ENCODE results near the gene MEGF6.

The MEGF6 gene

GRCh38 chr1:3533067-3534048, 78.0 kb downstream of the MEGF6 start:
- DNase-seq: no peak

DNA sequence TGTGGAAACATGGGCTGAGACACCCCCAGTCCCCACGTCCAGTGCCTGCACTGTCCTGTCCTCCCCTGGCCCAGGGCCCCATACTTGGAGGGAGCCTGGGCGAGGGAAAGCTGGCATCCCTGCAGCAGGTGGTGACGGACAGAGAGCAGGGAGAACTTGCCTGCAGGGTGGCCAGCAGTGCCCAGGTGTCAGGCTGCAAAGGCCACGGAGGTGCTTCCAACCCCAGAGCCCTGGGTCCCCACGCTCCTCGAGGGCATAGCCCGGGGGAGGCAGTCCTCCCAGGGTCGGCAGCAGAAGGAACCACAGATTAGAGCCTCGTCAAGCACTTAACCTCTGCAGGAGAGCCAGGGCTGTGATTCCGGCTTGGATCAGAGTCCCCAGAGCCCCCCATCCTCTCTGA, 79.4 kb downstream of the MEGF6 start:
- DNase-seq: no peak

DNA sequence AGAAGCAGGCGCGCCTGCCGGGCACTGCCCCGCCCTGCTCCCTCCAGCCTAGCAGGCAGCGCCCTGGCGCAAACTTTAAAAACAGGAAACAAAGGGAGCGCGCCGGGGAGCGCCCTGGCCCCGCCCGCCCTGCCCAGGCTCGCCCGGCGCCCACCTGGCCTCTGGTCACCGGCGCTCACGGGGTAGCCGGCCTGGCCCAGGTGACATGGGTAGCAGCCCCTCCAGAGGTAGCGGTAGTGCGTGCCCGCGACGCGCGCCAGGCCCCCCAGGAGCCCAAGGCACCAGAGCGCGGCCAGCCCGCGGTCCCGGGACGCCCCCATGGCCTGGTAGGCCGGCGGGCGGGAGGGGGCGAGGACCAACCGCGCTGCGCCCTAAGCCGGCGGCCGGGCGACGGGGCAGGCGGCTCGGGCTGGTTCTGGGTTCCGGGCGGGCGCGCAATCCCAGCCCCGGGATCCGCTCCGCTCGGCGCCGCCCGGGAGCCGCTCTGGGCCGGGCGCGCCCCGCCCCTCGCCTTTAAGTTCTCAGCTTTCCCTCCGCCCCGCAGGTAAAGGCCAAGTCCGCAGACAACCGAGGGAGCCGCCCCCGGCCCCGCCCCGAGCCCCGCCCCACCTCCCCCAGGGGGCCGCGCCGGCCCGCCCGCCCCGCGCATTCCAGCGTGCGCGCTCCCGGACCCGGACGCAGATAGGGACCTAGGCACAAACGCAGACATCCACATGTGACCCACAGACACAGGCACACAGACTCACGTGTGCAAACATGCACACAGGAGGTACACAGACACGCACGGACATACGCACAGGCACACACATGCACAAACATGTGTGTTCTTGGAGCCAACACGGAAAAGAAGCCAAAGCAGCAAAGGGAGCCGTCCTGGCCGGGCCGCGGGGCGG, 80.1 kb downstream of the MEGF6 start:
- DNase-seq: no peak

DNA sequence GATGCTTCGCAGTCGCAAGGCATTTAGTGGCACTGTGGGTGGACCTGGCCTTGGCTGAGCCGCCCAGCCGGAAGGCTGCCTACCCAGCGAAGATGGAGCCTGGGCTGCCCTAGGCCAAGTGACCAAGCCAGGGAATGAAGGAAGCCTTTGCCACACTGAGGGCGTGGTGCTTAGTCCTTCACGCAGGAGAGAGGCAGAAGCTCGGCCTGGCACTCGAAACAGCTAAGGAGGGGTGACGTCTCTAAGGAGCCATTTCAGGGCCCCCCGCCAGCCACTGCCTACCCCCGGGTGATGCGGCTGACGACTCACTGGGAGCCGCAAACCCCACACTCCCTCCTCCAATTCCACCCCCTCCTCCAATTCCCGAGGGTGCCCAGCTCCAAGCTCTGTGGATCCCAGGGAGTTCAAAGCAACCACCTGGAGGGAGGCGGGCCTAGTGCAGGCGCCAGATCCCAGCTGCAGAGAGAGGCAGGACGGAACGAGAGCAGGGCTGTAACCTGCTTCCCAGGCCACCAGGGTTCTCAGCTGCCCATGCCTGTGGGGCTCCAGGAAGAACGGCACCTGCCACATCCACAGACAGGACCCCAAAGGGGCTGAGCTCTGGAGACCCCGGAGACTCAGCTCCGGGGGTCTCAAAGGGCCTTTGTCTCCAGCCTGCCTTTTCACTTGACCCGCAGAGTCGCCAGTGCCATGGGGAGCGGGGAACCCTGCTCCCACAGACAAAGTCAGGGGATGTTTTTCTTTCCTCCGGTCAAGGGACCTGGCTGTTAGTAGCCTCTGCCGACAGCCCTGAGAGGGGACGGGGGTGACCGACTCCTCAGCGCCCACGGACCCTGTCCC, 81.0 kb downstream of the MEGF6 start:
- DNase-seq: no peak

GRCh38 chr1:3529099-3529729, 82.1 kb downstream of the MEGF6 start:
- no peak for DNase-seq

GRCh38 chr1:3527774-3528173, 83.5 kb downstream of the MEGF6 start:
- DNase-seq: no peak

- DNase-seq: no peak
Observed at GRCh38 chr1:3525551-3526482, 85.5 kb downstream of the MEGF6 start.

DNA sequence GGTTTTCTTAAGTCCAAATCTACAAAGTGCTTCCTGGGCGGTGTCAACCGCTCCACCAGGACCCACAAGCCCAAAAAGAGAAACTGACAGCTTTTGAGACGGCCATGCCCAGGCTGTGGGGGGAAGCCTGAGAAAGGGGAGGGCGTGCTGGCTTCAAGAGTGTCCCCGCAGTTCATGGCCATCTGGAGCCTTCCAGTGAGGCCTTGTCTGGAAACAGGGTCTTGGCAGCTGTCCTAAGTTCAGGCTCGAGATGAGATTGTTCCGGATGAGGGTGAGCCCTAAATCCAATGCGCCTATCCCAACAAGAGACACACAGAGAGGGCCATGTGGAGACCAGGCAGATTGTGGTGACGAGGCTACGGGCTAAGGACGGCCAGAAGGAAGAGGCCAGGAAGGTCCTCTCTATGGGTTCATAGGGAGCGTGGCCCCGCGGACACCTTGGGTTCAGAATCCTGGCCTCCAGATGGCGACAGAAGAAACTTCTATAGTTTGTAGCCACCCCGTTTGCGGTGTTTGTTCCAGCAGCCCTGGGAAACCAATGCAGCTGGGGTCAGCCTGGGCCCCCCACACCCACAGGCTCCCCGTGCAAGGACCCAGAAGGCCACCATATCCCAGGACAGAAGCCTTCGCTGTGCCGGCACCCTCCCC, 86.6 kb downstream of the MEGF6 start:
- no peak for DNase-seq

DNA sequence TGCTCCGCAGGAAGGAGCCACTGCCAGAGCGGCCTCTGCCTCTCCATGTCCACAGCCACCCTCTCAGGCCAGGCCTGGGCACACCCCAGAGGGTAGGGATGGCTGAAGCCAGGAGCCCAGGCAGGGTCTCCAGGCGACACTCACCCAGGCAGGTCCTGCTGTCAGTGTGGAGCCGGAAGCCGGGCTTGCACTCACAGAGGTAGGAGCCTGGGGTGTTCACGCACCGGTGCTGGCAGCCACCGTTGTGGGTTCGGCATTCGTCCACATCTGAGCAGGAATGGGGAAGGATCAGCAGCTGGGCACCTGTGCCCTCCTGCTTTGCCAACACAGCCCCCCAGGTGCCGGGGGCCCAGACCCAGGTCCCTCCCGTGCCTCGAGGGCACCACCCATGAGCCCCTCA, 87.3 kb downstream of the MEGF6 start:
- no peak for DNase-seq

DNA sequence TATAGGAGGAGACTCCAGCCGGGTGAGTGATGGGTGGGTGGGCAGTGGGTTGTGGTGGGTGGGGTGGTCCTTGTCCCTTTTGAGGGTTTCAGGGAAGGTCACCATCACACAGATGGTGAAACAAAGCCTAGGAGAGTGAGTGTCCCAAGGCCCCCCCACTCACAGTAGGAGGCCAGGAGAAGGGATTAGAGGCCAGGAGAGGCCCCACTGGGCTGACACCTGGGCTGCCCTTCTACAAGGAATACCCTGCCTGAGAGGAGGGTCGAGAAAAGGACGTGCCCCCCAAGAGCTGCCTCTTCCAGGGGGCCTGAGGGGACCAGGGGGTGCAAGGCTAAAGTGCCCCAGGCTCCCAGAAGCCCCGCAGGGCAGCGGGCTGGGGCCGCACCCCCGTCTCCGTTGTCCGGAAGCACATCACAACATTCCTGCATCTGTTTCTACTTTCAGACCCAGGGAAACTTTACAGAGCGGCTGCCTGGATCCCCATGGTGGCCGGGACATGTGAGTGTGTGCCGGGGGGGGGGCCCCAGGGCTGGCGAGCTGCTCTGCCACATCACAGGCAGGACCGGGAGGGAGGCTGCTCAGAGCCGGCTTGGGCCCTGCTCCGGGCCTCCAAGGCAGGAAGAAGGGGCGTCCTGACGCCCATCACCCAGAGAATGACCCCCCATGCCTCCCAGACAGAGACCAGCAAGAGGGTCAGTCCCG, 88.6 kb downstream of the MEGF6 start:
- DNase-seq: no peak

DNA sequence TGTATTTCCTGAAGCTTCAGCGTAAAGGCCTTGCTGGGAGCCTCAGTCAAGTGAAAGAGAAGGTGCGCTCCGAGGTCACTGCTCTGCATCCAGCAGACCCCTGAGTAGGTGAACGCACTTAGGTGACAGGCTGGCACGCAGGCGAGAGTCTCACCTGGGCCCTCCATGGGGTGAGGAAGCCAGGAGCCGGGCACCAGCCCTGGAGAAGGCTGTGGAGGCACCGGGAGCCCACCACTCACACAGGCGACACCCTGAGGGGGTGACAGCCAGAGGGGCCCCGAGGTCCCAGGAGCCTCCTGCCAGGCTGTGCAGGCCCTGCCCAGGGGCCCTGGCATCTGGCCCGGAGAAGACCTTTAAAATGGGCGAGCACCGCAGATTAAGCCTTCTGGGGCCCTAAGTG, 89.2 kb downstream of the MEGF6 start:
- no peak for DNase-seq

- no peak for DNase-seq
Observed at GRCh38 chr1:3521426-3521825, 89.9 kb downstream of the MEGF6 start.

- no peak for DNase-seq
Observed at GRCh38 chr1:3520419-3521378, 90.6 kb downstream of the MEGF6 start.

DNA sequence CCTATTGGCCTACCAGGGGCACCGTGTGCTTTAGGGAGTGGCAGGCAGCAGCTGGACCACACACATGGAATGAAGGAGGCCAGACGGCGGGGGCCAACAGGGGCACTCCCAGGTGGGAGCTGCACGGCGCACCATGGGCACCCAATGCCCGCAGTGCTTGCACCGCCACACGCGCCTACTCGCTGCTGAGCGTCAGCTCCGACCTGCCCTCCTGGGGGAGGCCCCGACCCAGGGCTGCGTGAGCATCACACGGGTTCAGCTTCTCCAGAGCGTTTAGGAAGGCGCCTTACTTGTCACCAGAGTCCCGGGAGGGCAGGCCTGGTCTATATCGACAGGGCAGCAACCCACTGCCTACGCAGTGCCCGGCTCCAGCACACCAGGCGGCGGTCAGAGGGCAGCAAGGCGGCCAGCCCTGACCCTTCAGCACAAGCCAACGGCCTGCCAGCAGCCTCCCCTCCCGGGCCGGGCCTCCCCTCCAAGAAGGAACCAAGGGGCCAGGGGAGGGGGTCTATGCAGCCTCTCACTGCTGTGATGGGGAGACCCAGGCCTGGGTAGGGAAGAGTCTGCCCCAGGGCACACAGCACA, 91.9 kb downstream of the MEGF6 start:
- DNase-seq: no peak

- DNase-seq: no peak
Observed at GRCh38 chr1:3518756-3519155, 92.6 kb downstream of the MEGF6 start.

DNA sequence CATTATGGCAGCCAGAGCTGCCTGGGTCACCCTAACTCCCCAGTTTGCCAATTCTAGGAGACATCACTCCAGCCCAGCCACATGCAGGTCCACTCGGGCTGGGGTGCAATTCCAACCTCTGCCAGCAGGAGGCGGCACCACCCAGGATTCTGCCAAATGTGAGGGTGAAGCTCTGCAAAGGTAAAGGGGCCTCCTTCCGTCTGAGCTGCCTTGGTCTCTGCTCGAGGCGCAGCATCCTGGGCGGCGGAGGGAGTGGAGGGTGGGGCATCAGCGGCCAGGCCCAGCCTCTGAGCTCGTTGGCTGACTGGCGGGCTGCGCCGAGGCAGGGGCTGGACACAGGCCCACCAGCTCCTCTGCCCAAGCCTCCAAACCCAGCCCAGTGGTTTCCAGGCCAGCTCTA, 93.1 kb downstream of the MEGF6 start:
- DNase-seq: no peak

- DNase-seq: no peak
Observed at GRCh38 chr1:3516911-3517675, 94.2 kb downstream of the MEGF6 start.

DNA sequence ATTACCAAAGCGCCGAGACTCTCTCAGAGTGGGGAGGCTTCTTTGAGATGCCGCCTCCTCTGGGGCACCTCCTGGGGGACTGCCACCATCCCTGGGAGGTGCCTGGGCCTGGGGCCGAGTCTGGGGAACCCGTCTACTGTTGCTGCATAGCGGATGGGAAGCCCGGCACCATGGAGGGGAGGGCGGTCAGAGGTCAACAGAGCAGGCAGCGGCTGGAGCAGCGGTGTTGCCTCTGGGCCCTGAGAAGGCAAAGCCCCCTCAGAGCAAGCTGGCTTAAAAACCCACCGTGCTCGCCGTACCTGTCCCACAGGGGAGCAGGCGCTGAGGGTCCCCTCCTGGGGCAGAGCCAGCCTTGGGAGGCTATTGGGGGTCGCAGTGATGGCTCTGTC, 94.8 kb downstream of the MEGF6 start:
- DNase-seq: no peak

All from amniotic stem cell (primary cell).